WI38 (cell line): ENCODE data around the gene HEPACAM.

Experiments used
- H3K4me3 ChIP-seq: 2 replicates; pipeline ENCODE4 v1.5.1; 2011; ENCODE audit warnings: low read depth, mild to moderate bottlenecking, control low read depth, low read length
- TF ChIP-seq, protein P1 (sequence below): IDR thresholded peaks from 2 replicates; pipeline ENCODE4 v1.5.1; 2012; ENCODE audit warnings: low read depth, mild to moderate bottlenecking, control low read depth, low read length

Gene HEPACAM

DNA sequence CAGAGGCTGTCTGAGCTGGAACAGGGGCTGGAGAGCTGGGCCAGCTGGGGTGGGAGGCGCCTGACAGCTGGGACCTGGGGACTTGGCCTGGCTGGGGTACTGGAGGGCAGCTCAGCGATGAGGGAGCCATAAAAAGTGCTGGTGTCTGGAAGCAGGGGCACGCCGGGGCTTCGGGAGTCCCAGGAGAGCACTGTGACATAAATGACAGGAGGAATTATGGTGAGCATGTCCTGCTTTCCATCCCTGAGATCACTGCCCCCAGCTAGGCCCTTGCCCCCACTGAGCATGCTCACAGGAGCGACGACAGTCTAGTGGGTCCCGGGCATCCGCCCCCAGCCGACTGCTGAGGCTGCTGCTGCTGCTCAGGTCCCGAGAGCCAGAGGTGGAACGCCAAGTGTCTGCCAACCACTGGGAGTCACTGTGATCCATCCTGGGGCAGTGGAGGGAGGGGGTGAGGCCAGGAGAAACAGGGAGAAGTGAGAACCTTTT, 44.4 kb downstream of the HEPACAM start:
- TF ChIP-seq, protein P1, sequence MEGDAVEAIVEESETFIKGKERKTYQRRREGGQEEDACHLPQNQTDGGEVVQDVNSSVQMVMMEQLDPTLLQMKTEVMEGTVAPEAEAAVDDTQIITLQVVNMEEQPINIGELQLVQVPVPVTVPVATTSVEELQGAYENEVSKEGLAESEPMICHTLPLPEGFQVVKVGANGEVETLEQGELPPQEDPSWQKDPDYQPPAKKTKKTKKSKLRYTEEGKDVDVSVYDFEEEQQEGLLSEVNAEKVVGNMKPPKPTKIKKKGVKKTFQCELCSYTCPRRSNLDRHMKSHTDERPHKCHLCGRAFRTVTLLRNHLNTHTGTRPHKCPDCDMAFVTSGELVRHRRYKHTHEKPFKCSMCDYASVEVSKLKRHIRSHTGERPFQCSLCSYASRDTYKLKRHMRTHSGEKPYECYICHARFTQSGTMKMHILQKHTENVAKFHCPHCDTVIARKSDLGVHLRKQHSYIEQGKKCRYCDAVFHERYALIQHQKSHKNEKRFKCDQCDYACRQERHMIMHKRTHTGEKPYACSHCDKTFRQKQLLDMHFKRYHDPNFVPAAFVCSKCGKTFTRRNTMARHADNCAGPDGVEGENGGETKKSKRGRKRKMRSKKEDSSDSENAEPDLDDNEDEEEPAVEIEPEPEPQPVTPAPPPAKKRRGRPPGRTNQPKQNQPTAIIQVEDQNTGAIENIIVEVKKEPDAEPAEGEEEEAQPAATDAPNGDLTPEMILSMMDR = no peak
- no peak overlapping the region for H3K4me3 ChIP-seq

DNA sequence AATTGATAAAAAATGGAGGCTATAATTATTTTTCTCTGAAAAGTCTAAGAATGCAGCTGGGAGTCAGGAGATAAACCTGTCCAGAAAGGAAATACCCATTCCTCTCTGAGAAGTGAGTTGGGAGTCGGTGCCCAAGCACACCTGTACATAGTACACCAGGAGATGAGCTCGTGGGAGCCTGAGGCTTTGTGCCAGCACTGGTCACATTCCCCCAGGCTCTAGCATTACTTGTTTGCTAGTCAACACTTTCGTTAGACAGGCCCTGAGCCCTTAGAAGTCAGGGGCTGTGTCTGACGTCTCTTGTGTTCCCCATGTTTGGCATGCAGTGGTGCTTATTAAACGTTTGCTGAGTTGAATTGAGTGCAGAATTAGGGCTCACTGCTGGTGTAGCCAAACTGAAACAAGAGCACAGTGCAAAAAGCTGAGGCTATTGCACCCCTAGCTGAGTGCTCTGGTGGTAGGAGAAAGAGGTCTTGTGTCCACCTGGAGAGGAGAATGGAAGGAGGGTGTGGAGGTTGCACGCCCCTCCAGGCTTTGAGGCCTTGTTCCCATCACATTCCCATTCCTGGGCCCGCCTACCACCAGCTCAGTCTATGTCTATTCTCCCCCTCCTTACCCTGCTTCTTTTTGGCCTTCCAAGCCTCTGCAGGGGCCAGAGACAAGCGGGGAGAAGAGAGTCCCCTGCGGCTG, 45.0 kb downstream of the HEPACAM start:
- TF ChIP-seq, protein P1 = no peak
- H3K4me3 ChIP-seq = no peak overlapping the region

DNA sequence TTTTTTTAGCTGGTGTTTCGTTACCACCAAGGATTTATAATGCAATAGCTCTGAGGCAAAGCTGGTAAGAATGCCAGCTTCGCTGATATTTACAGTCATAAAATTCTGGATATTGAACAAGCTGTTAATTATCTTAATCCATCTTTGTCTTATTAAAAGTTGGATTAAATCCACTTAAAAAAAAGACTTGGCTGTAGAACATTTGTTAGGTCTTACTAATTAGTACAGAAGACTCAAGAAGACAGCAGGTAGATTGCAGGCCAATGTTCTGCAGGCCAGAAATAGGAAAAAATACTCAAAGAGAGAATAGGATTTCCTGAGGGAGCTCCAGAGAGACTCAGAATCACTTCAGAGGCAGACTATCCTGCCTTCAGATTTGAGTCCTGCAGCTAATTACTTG, 45.7 kb downstream of the HEPACAM start:
- TF ChIP-seq, protein P1 = no peak
- H3K4me3 ChIP-seq = no peak overlapping the region

DNA sequence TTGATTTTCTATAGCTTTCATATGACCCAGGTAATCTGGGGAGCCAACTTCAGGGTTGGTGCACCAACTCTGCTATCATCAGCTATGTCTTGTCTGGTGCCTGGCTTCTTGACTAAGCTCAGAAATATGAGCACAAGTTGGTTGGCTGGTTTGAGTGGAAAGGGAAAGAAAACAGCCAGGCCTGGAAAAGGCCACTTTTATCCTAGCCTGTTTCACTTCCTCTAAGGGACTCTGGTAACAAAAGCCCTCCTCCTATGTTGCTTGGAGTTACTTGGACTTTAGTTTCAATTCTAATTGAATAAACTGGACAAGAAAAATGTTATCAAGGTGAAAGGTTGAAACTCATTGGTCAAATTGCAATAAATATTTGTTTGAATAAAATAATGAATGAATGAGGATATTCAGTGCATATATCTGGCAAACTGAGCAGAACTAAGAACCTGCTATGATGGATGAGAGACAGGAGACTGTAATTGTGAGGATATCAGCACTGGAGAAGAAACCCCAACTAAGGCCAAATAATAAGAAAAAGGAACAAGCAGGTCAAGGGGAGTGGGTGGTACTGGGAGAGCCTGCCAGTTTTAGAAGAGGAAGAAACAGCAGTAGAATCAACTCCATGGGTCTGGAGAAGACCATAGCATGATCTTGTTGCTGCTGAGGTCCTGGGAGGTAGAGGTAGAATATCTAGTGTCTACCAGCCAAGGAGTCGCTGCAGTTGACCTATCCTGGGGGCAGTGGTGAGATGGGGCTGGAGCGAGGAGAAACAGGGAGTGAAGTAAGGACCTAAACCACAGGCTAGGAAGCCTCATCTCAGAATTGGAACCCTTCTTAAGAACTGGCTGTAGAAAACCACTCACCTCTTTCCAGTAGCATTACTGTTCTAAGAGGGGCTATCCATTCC, 46.4 kb downstream of the HEPACAM start:
- TF ChIP-seq, protein P1 = no peak
- no peak overlapping the region for H3K4me3 ChIP-seq

DNA sequence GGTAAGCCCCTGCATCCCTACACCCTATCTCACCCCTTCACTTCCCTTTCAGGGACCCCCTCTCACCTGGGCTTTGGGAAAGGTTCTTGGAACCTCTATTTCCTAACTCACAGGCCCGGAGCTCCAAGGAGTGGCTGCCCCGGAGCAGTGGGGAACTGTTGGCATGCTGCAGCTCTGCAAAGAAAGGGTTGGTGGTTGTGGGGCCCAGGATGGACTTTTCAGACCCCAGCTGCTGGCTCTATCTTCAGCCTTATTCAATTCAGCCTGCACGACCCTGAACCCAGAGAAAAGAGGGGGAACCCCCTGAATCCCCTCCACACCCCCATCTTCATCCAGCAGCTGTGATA, 48.2 kb downstream of the HEPACAM start:
- TF ChIP-seq, protein P1 = no peak
- no peak overlapping the region for H3K4me3 ChIP-seq

DNA sequence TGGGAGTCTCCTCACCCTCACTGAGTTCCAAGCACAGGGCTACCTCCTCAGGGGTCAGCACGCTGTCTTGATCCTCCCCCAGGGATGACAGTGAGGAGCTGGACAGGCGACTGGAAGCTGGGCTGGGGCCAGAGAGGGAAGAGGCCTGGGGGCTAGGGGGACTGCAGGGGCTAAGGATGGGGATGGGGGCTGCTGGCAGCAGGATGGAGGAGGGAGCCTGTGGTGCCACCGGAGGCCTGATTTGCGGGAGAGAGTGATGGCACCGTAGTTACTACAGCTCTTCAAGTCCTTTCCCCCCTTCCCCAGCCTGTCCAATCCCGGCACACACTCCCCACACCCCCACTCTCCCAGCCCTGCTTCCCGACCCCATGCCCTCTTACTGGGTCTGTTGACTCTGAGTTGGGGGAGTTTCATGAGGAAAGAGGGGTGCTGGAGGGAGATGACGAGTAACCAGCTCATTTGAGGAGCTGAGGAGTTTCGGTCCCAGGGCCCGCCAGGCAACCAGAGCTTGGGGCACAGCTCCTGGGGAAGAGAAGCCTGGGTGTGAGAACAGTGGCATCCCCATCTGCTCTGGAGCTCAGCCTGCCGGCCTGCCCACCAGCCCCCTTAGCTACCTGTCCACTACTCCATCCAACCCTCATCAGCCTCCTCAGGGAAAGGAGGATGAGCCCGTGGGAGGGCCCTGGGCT, 48.7 kb downstream of the HEPACAM start:
- TF ChIP-seq, protein P1 = no peak
- H3K4me3 ChIP-seq = no peak overlapping the region
